Measurements from ENCODE around the gene TJP1. TPM values are rescaled to one million over a fixed set of nuclear protein-coding genes. Genes with fewer than 3 reads are reported as not detected.

The TJP1 gene
- total and polyA plus RNA-seq, 2 of the 8 experiments (the other 6 are each of a cell fraction or from before 2014, with no cell fraction given) = 46.3 to 138 TPM

DNA sequence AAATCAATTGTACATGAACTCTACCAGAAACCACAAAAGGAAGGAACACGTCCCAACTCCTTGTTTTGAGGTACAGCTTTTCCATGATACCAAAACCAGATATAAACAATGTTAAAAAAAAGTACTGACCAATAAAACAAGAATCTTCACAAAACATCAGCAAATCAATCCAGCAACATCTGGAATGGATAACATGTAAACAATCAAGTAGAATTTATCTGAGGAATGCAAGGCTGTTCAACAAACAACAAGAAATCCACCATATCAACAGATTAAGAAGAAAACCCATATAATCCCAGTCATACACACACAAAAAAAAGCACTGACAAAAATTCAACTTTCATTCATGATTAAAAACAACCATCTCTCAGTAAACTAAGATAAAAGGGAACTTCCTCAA is 26.7 kb downstream of the TJP1 start (continued):
- TF ChIP-seq, protein P1, sequence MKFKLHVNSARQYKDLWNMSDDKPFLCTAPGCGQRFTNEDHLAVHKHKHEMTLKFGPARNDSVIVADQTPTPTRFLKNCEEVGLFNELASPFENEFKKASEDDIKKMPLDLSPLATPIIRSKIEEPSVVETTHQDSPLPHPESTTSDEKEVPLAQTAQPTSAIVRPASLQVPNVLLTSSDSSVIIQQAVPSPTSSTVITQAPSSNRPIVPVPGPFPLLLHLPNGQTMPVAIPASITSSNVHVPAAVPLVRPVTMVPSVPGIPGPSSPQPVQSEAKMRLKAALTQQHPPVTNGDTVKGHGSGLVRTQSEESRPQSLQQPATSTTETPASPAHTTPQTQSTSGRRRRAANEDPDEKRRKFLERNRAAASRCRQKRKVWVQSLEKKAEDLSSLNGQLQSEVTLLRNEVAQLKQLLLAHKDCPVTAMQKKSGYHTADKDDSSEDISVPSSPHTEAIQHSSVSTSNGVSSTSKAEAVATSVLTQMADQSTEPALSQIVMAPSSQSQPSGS (IDR thresholded peaks at IDR 0.05; ENCODE audit: low read length) = no peak
- TF ChIP-seq EZH2 (IDR thresholded peaks at IDR 0.05; ENCODE audit: low read depth, low read length, severe bottlenecking) = no peak
